NT2/D1 (cell line): ENCODE data around the gene NUMA1.

Experiments
- DNase-seq: peaks from one replicate; pipeline ENCODE4 v3.0.0-alpha.2; 2011; ENCODE audit warnings: low read depth, low spot score
- H3K27me3 ChIP-seq: 2 replicates; pipeline ENCODE4 v1.6.0; 2011; ENCODE audit warnings: mild to moderate bottlenecking; ENCODE audit not compliant: insufficient read length, insufficient read depth
- H3K36me3 ChIP-seq: 2 replicates; pipeline ENCODE4 v1.6.1; 2011; ENCODE audit warnings: mild to moderate bottlenecking, low read length, mixed read lengths; ENCODE audit not compliant: insufficient read depth, insufficient read length
- H3K4me1 ChIP-seq: 2 replicates; pipeline ENCODE4 v1.5.1; 2011; ENCODE audit not compliant: insufficient read depth, insufficient read length
- H3K4me3 ChIP-seq: 2 replicates; pipeline ENCODE4 v1.5.1; 2011; ENCODE audit warnings: low read depth; ENCODE audit not compliant: insufficient read length
- H3K9ac ChIP-seq: 2 replicates; pipeline ENCODE4 v1.6.0; 2011; ENCODE audit warnings: low read depth; ENCODE audit not compliant: insufficient read length
- H3K9me3 ChIP-seq: 2 replicates; pipeline ENCODE4 v1.5.1; 2011; ENCODE audit warnings: mild to moderate bottlenecking, low read length; ENCODE audit not compliant: insufficient read depth
- SUZ12 ChIP-seq: IDR thresholded peaks from 2 replicates; pipeline ENCODE4 v1.6.1; 2011; ENCODE audit not compliant: insufficient read length, insufficient read depth; ENCODE audit errors: extremely low read depth
- YY1 ChIP-seq: IDR thresholded peaks from 2 replicates; pipeline ENCODE4 v1.6.1; 2011; ENCODE audit not compliant: insufficient read length, insufficient read depth
- ZNF274 ChIP-seq: IDR thresholded peaks from 2 replicates; pipeline ENCODE4 v1.6.1; 2011; ENCODE audit warnings: mild to moderate bottlenecking, low read depth, low read length

NUMA1 gene

GRCh38 chr11:72030472-72031045, 49.8 kb downstream of the NUMA1 start:
- TF ChIP-seq YY1 (no peak), SUZ12 (no peak), ZNF274 (no peak)
- Histone ChIP-seq H3K9me3 (no peaks in the 10 kb centered on the region), H3K9ac (no peak overlapping the region), H3K4me3 (no peak overlapping the region), H3K4me1 (no peaks in the 10 kb centered on the region), H3K36me3 (peaks cover 39% of the 10 kb centered on the region), H3K27me3 (no peaks in the 10 kb centered on the region)
- no peak for DNase-seq

- no peaks in the 10 kb centered on the region for H3K4me1 ChIP-seq
- DNase-seq: no peak
- H3K27me3 ChIP-seq: no peaks in the 10 kb centered on the region
- TF ChIP-seq SUZ12: no peak
- TF ChIP-seq YY1: no peak
- no peak for TF ChIP-seq ZNF274
- no peak overlapping the region for H3K4me3 ChIP-seq
- H3K9ac ChIP-seq: no peak overlapping the region
- peaks cover 64% of the 10 kb centered on the region for H3K36me3 ChIP-seq
- no peaks in the 10 kb centered on the region for H3K9me3 ChIP-seq
These were observed 54.3 kb downstream of the NUMA1 start for GRCh38 chr11:72026090-72026489.

GRCh38 chr11:72024069-72024754, 56.1 kb downstream of the NUMA1 start:
- Histone ChIP-seq H3K36me3 (peaks cover 74% of the 10 kb centered on the region), H3K4me3 (no peak overlapping the region), H3K9ac (no peak overlapping the region), H3K9me3 (no peaks in the 10 kb centered on the region), H3K4me1 (no peaks in the 10 kb centered on the region), H3K27me3 (no peaks in the 10 kb centered on the region)
- DNase-seq: no peak
- TF ChIP-seq SUZ12 (no peak), ZNF274 (no peak), YY1 (no peak)

- Histone ChIP-seq H3K4me1 (no peaks in the 10 kb centered on the region), H3K9ac (no peak overlapping the region), H3K36me3 (peaks cover 74% of the 10 kb centered on the region), H3K9me3 (no peaks in the 10 kb centered on the region), H3K27me3 (no peaks in the 10 kb centered on the region), H3K4me3 (no peak overlapping the region)
- DNase-seq: no peak
- no peak for TF ChIP-seq YY1
- TF ChIP-seq SUZ12: no peak
- TF ChIP-seq ZNF274: no peak
These were observed 57.0 kb downstream of the NUMA1 start for GRCh38 chr11:72023335-72023734.

- DNase-seq: no peak
- Histone ChIP-seq H3K9ac (no peak overlapping the region), H3K9me3 (no peaks in the 10 kb centered on the region), H3K27me3 (no peaks in the 10 kb centered on the region), H3K4me3 (no peak overlapping the region), H3K36me3 (peaks cover 96% of the 10 kb centered on the region), H3K4me1 (peaks cover 2% of the 10 kb centered on the region)
- TF ChIP-seq YY1: no peak
- TF ChIP-seq SUZ12: no peak
- TF ChIP-seq ZNF274: no peak
These were observed 62.2 kb downstream of the NUMA1 start for GRCh38 chr11:72018171-72018570.

GRCh38 chr11:72015511-72016061, 64.8 kb downstream of the NUMA1 start:
- peaks cover 99% of the 10 kb centered on the region for H3K36me3 ChIP-seq
- no peak for TF ChIP-seq ZNF274
- TF ChIP-seq YY1: no peak
- TF ChIP-seq SUZ12: no peak
- H3K27me3 ChIP-seq: no peaks in the 10 kb centered on the region
- no peak overlapping the region for H3K4me3 ChIP-seq
- no peaks in the 10 kb centered on the region for H3K9me3 ChIP-seq
- peaks cover 6% of the 10 kb centered on the region for H3K4me1 ChIP-seq
- peak overlapping the region; percentile 8 for H3K9ac ChIP-seq
- no peak for DNase-seq

GRCh38 chr11:72014761-72015320, 65.5 kb downstream of the NUMA1 start:
- DNase-seq: no peak
- H3K4me1 ChIP-seq: peaks cover 6% of the 10 kb centered on the region
- no peaks in the 10 kb centered on the region for H3K27me3 ChIP-seq
- no peak overlapping the region for H3K4me3 ChIP-seq
- H3K36me3 ChIP-seq: peaks cover 99% of the 10 kb centered on the region
- no peak overlapping the region for H3K9ac ChIP-seq
- TF ChIP-seq SUZ12 (no peak), YY1 (no peak), ZNF274 (no peak)
- H3K9me3 ChIP-seq: no peaks in the 10 kb centered on the region
